Kidney (tissue), 14 donors: Measurements from ENCODE around the gene NDUFB1. TPM values are rescaled to one million over a fixed set of nuclear protein-coding genes. Genes with fewer than 3 reads are reported as not detected.

Experiments used
- DNase-seq, 5 donors: peaks; one replicate each; pipeline ENCODE4 v3.0.0-alpha.2; 2013 to 2020
- FAIRE-seq: peaks from 2 replicates; lab custom pipeline; 2012; peaks lifted over from hg19 to GRCh38; lab: Jason Lieb, UNC
- H3K27ac ChIP-seq, 2 donors: one replicate each; pipeline ENCODE4 v1.7.0; 2013; ENCODE audit warnings: low read depth in 2 of 2, low read length in 2 of 2, inconsistent platforms in 1 of 2
- H3K27me3 ChIP-seq: one replicate; pipeline ENCODE4 v1.7.1; 2013; ENCODE audit warnings: low read length, inconsistent platforms; ENCODE audit not compliant: control insufficient read depth, insufficient read depth
- H3K36me3 ChIP-seq, 3 donors: one replicate each; pipeline versions ENCODE4 v1.7.0 to v1.7.1; 2013; ENCODE audit warnings: low read length in 3 of 3, control low read depth in 1 of 3, inconsistent platforms in 1 of 3; ENCODE audit not compliant: insufficient read depth in 3 of 3, control insufficient read depth in 2 of 3
- H3K4me1 ChIP-seq, 3 donors: one replicate each; pipeline versions ENCODE4 v1.7.0 to v1.7.1; 2013; ENCODE audit warnings: low read length in 3 of 3, inconsistent platforms in 1 of 3, low read depth in 1 of 3; ENCODE audit not compliant: control insufficient read depth in 2 of 3, insufficient read depth in 2 of 3
- H3K4me3 ChIP-seq, 3 donors: one replicate each; pipeline versions ENCODE4 v1.7.0 to v1.8.1; 2013; ENCODE audit warnings: low read length in 3 of 3, control low read depth in 1 of 3, inconsistent platforms in 1 of 3
- H3K9ac ChIP-seq, 3 donors: one replicate each; pipeline versions ENCODE4 v1.7.0 to v1.7.1; 2013; ENCODE audit warnings: low read length in 3 of 3, control low read depth in 1 of 3, inconsistent platforms in 1 of 3
- H3K9me3 ChIP-seq, 3 donors: one replicate each; pipeline versions ENCODE4 v1.7.0 to v1.7.1; 2013; ENCODE audit warnings: low read length in 3 of 3, control low read depth in 1 of 3, inconsistent platforms in 1 of 3; ENCODE audit not compliant: control insufficient read depth in 2 of 3, insufficient read depth in 1 of 3
- intact Hi-C: fragments of 100-400 bp; cut with DNase I; formaldehyde crosslinking; loops from one replicate; pipeline ENCODE4 v1.11.1; 2022
- polyA plus RNA-seq: library from polyadenylated mRNA; stranded (reverse); fragments of 350-450 nt; fragmentation: Illumina TruSeq; extraction: RNeasy Lipid Tissue Mini Kit (QIAGEN cat#74804); gene quantifications from one replicate; pipeline ENCODE4 v1.2.3, GENCODE V29; 2014; ENCODE audit warnings: low read depth, low replicate concordance; ENCODE audit not compliant: insufficient read depth
- total RNA-seq: library from RNA; stranded (reverse); fragmentation: NEBNext Ultra II Directional; extraction: Animal tissue kit (Norgen Biotek cat#: 25700); gene quantifications from one replicate; pipeline ENCODE4 v1.2.1, GENCODE V29; 2021
- TF ChIP-seq, protein P1 (sequence below): IDR thresholded peaks from 3 replicates; pipeline ENCODE4 v1.5.1; 2012; ENCODE audit warnings: mild to moderate bottlenecking, moderate library complexity, borderline replicate concordance; ENCODE audit not compliant: insufficient read depth; ENCODE audit errors: extremely low read depth
- donor health status: control.
- donor health status: control.
- donor health status: control.
- donor health status: control.
- donor health status: control.
- donor health status: DM: yes; HTN: yes; CAD: no.
- donor health status: Normal renal cell carcinoma (clear cell type).

Gene NDUFB1
- total and polyA plus RNA-seq, 2 donors from 2014 or later, result 128 to 1,129 TPM

DNA sequence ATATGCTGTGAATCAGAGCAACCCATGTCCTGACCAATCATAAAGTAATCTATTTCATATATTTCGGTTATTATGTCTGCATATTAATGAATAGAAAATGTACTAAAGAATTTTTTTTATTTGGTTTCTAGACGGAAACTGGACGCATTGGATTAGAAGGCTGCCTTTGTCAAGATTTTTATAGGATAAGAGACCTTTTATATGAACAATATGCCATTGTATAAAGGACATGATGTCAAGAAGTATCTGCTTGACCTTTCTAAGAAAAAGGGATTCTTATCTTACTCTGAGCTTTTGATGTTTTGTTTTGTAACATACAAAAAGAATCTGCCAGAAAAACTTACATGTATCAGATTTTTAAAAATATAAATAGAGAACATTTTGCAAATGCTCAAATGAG is 40.0 kb upstream of the NDUFB1 start:
- H3K27ac ChIP-seq, result no peak overlapping the region
- no peaks in the 10 kb centered on the region for H3K27me3 ChIP-seq
- intact Hi-C loops, result no loop called here
- H3K9ac ChIP-seq, result no peak overlapping the region
- TF ChIP-seq, protein P1, sequence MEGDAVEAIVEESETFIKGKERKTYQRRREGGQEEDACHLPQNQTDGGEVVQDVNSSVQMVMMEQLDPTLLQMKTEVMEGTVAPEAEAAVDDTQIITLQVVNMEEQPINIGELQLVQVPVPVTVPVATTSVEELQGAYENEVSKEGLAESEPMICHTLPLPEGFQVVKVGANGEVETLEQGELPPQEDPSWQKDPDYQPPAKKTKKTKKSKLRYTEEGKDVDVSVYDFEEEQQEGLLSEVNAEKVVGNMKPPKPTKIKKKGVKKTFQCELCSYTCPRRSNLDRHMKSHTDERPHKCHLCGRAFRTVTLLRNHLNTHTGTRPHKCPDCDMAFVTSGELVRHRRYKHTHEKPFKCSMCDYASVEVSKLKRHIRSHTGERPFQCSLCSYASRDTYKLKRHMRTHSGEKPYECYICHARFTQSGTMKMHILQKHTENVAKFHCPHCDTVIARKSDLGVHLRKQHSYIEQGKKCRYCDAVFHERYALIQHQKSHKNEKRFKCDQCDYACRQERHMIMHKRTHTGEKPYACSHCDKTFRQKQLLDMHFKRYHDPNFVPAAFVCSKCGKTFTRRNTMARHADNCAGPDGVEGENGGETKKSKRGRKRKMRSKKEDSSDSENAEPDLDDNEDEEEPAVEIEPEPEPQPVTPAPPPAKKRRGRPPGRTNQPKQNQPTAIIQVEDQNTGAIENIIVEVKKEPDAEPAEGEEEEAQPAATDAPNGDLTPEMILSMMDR, result no peak
- no peaks in the 10 kb centered on the region for H3K4me1 ChIP-seq
- DNase-seq, result no peak
- H3K36me3 ChIP-seq, result peaks cover 8 to 24% (median 22%) of the 10 kb centered on the region in 3 donors
- no peak overlapping the region for H3K4me3 ChIP-seq
- H3K9me3 ChIP-seq, result peaks cover 0 to 2% (median 0%) of the 10 kb centered on the region in 3 donors
- no peak for FAIRE-seq

DNA sequence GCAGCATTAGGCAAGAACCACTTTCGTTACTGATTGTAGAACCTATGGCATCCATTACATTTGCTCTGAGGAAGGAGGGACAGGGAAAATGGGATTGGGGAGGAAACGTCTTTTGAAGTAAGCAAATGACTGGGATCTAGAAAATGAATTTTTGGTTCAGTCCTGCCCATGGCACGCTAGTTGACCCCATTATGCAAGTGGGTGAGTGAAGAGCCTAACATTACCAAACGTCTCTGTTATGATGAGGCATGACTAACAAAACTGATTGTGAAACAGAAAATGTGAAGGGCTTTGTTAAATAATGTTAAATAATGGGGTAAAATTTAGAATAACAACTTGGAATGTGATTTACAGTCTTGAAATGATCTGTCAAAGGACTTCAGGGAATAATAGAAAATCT is 39.1 kb upstream of the NDUFB1 start:
- intact Hi-C loops, result no loop called here
- Histone ChIP-seq H3K27me3 (no peaks in the 10 kb centered on the region), H3K4me3 (no peak overlapping the region), H3K9me3 (peaks cover 0 to 2% (median 0%) of the 10 kb centered on the region in 3 donors), H3K4me1 (no peaks in the 10 kb centered on the region), H3K27ac (no peak overlapping the region), H3K36me3 (peaks cover 8 to 28% (median 24%) of the 10 kb centered on the region in 3 donors), H3K9ac (no peak overlapping the region)
- no peak for FAIRE-seq
- TF ChIP-seq, protein P1, result no peak
- DNase-seq, result no peak

- no peaks in the 10 kb centered on the region for H3K27me3 ChIP-seq
- H3K9ac ChIP-seq, result no peak overlapping the region
- TF ChIP-seq, protein P1, result no peak
- no peak overlapping the region for H3K27ac ChIP-seq
- no peak overlapping the region for H3K4me3 ChIP-seq
- H3K9me3 ChIP-seq, result no peaks in the 10 kb centered on the region
- H3K36me3 ChIP-seq, result peaks cover 11 to 31% (median 22%) of the 10 kb centered on the region in 3 donors
- no peaks in the 10 kb centered on the region for H3K4me1 ChIP-seq
- FAIRE-seq (no peak), DNase-seq (no peak)
- intact Hi-C loops, result no loop called here
These were observed 32.9 kb upstream of the NDUFB1 start for GRCh38 chr14:92154283-92154942.
